GM12878 (cell line): Measurements from ENCODE around the gene RGL4. TPM values are rescaled to one million over a fixed set of nuclear protein-coding genes. Genes with fewer than 3 reads are reported as not detected.

Experiments used
- ATAC-seq: fragments of 200-7000 bp; cut with Tn5 transposase; 3 replicates; pipeline ENCODE4 v1.9.1; 2020; ENCODE audit warnings: mild to moderate bottlenecking, moderate library complexity
- BruUV-seq: library from RNA; stranded (reverse); fragments of 400-500 nt; replicated peaks from 2 replicates; lab custom pipeline; 2021; lab: Mats Ljungman, UMichigan
- CTCF ChIA-PET: fragments of 300-600 bp; sonication (Branson Sonifier 250); formaldehyde crosslinking; extraction: SDS; loops from one replicate; lab custom pipeline; 2021; ENCODE audit warnings: inconsistent platforms; lab: Yijun Ruan, JAX
- POLR2A ChIA-PET: fragments of 350-600 bp; formaldehyde crosslinking; extraction: SDS; loops from one replicate; lab custom pipeline; 2021; ENCODE audit warnings: inconsistent platforms; lab: Charles Lee
- RAD21 ChIA-PET: fragments of 300-600 bp; sonication (Branson Sonifier 250); formaldehyde crosslinking; loops from one replicate; lab custom pipeline; 2023; ENCODE audit warnings: antibody characterized with exemption; ENCODE audit not compliant: unreplicated experiment; lab: Charles Lee
- SMC1A ChIA-PET: fragments of 300-600 bp; sonication (Branson Sonifier 250); formaldehyde crosslinking; loops from one replicate; lab custom pipeline; 2023; ENCODE audit not compliant: unreplicated experiment, uncharacterized antibody; lab: Charles Lee
- DNase-seq: peaks from one replicate; pipeline ENCODE4 v3.0.0-alpha.2; 2011; ENCODE audit warnings: low read depth, low spot score
- FAIRE-seq: peaks from 3 replicates; lab custom pipeline; 2011; peaks lifted over from hg19 to GRCh38; lab: Jason Lieb, UNC
- H2AFZ ChIP-seq: 2 replicates; pipeline ENCODE4 v1.6.0; 2011; ENCODE audit warnings: low read depth, low read length, control low read depth; ENCODE audit not compliant: control insufficient read depth
- H3K27ac ChIP-seq: 2 replicates; pipeline ENCODE4 v1.5.1; 2011; ENCODE audit warnings: control low read depth; ENCODE audit not compliant: control insufficient read depth, insufficient read depth
- H3K27me3 ChIP-seq, 2 experiments: replicated peaks in 1 of 2; 2 replicates each; pipeline versions ENCODE4 v1.6.0 to v1.6.1; 2011; ENCODE audit warnings: low read length in 1 of 2; ENCODE audit not compliant: control insufficient read depth in 2 of 2, insufficient read depth in 2 of 2
- H3K36me3 ChIP-seq, 2 experiments: 2 replicates each; pipeline ENCODE4 v1.5.1; 2011; ENCODE audit warnings: low read length in 1 of 2; ENCODE audit not compliant: control insufficient read depth in 2 of 2, insufficient read depth in 2 of 2
- H3K4me1 ChIP-seq: 2 replicates; pipeline ENCODE4 v1.6.1; 2011; ENCODE audit warnings: mild to moderate bottlenecking, low read length, moderate library complexity, mixed read lengths; ENCODE audit not compliant: control insufficient read depth, insufficient read depth
- H3K4me2 ChIP-seq: 2 replicates; pipeline ENCODE4 v1.6.0; 2011; ENCODE audit warnings: control low read depth; ENCODE audit not compliant: control insufficient read depth, insufficient read depth
- H3K4me3 ChIP-seq: fragments of 200-600 bp; sonication (generic); 2 replicates; pipeline ENCODE4 v1.5.1; 2016
- H3K79me2 ChIP-seq: 2 replicates; pipeline ENCODE4 v1.6.0; 2011; ENCODE audit warnings: low read length; ENCODE audit not compliant: control insufficient read depth, insufficient read depth
- H3K9ac ChIP-seq: 2 replicates; pipeline ENCODE4 v1.8.0; 2011; ENCODE audit warnings: low read length, control low read depth, mixed read lengths; ENCODE audit not compliant: control insufficient read depth, insufficient read depth
- H3K9me3 ChIP-seq: replicated peaks from 3 replicates; pipeline ENCODE4 v1.5.1; 2011; ENCODE audit warnings: mild to moderate bottlenecking, low read length; ENCODE audit not compliant: control insufficient read depth, insufficient read depth
- H4K20me1 ChIP-seq: 2 replicates; pipeline ENCODE4 v1.6.0; 2011; ENCODE audit not compliant: control insufficient read depth, insufficient read depth
- GABPA ChIP-seq: IDR thresholded peaks from 2 replicates; pipeline ENCODE4 v1.6.1; 2014; ENCODE audit warnings: antibody characterized with exemption, low read depth, mild to moderate bottlenecking, inconsistent platforms
- WGBS: methylation state at CpG from one replicate; pipeline ENCODE4 v1.1.6; 2016; ENCODE audit warnings: low lambda C conversion rate; ENCODE audit not compliant: insufficient replicate concordance, insufficient coverage; ENCODE audit errors: missing lambda C conversion rate; 5-methylcytosine and 5-hydroxymethylcytosine counted together
- in situ Hi-C: fragments of 300-500 bp; cut with MboI; formaldehyde crosslinking; loops from 9 replicates; pipeline ENCODE4 v1.14.3; 2018; ENCODE audit warnings: mixed read lengths
- intact Hi-C: fragments of 100-400 bp; cut with micrococcal nuclease; formaldehyde crosslinking; loops from one replicate; pipeline ENCODE4 v1.14.2; 2022; ENCODE audit not compliant: unreplicated experiment
- polyA plus RNA-seq, 11 experiments: library from polyadenylated mRNA; depleted of rRNA in 4 of 11; unstranded in 6 of 11; stranded (reverse) in 5 of 11; fragments of >200 nt; fragmentation: Nextera tagmentation in 4 of 11; fragmentation: Illumina TruSeq in 1 of 11; extraction: Ambion mirVana in 4 of 11; extraction: Trizol in 1 of 11; gene quantifications; 1 replicate in 1 of 11; 2 replicates in 10 of 11; pipeline versions ENCODE4 v1.2.1 to v1.2.3, GENCODE V29; 2011 to 2016; ENCODE audit warnings: inconsistent platforms in 2 of 11, missing spikeins in 2 of 11, low read depth in 1 of 11
- total RNA-seq, 4 experiments: library from RNA; depleted of rRNA in 3 of 4; stranded (reverse); fragments of >200 nt in 3 of 4; fragmentation: Illumina TruSeq in 1 of 4; extraction: Trizol in 1 of 4; gene quantifications; 2 replicates each; pipeline versions ENCODE4 v1.2.1 to v1.2.3, GENCODE V29; 2013 to 2021
- TF ChIP-seq, protein P1 (sequence below): IDR thresholded peaks from 2 replicates; pipeline ENCODE4 v1.6.1; 2012; ENCODE audit warnings: low read depth, low read length, improper control_type of control experiment
- TF ChIP-seq, protein P2 (sequence below): fragments of 450-650 bp; IDR thresholded peaks from 2 replicates; pipeline ENCODE4 v1.6.1; 2016; ENCODE audit warnings: mild to moderate bottlenecking, moderate library complexity, borderline replicate concordance

The RGL4 gene
- total and polyA plus RNA-seq, 10 of the 15 experiments (the other 5 are each of a cell fraction or from before 2014, with no cell fraction given), result 1.4 to 9.0 (median 2.0) TPM; not detected in 1

- Histone ChIP-seq H3K27me3 (no peaks in the 10 kb centered on the region), H3K9me3 (no peaks in the 10 kb centered on the region), H3K9ac (no peak overlapping the region), H3K27ac (no peak overlapping the region), H4K20me1 (no peaks in the 10 kb centered on the region), H3K4me1 (peaks cover 15% of the 10 kb centered on the region), H3K4me2 (no peak overlapping the region), H2AFZ (no peak overlapping the region), H3K36me3 (peaks cover 16 to 21% of the 10 kb centered on the region in 2 experiments), H3K4me3 (no peak overlapping the region), H3K79me2 (no peaks in the 10 kb centered on the region)
- FAIRE-seq, result no peak
- no peak for ATAC-seq
- intact Hi-C loops, result no loop called here
- ChIA-PET SMC1A (no interaction called here), POLR2A (no interaction called here), RAD21 (no interaction called here), CTCF (interaction anchor here (0.6 kb wide), 1 partner anchor 39 kb away, joined by 3 read pairs; no protein-coding TSS in a partner anchor)
- TF ChIP-seq, protein P1, sequence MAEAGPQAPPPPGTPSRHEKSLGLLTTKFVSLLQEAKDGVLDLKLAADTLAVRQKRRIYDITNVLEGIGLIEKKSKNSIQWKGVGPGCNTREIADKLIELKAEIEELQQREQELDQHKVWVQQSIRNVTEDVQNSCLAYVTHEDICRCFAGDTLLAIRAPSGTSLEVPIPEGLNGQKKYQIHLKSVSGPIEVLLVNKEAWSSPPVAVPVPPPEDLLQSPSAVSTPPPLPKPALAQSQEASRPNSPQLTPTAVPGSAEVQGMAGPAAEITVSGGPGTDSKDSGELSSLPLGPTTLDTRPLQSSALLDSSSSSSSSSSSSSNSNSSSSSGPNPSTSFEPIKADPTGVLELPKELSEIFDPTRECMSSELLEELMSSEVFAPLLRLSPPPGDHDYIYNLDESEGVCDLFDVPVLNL, result no peak
- TF ChIP-seq, protein P2, sequence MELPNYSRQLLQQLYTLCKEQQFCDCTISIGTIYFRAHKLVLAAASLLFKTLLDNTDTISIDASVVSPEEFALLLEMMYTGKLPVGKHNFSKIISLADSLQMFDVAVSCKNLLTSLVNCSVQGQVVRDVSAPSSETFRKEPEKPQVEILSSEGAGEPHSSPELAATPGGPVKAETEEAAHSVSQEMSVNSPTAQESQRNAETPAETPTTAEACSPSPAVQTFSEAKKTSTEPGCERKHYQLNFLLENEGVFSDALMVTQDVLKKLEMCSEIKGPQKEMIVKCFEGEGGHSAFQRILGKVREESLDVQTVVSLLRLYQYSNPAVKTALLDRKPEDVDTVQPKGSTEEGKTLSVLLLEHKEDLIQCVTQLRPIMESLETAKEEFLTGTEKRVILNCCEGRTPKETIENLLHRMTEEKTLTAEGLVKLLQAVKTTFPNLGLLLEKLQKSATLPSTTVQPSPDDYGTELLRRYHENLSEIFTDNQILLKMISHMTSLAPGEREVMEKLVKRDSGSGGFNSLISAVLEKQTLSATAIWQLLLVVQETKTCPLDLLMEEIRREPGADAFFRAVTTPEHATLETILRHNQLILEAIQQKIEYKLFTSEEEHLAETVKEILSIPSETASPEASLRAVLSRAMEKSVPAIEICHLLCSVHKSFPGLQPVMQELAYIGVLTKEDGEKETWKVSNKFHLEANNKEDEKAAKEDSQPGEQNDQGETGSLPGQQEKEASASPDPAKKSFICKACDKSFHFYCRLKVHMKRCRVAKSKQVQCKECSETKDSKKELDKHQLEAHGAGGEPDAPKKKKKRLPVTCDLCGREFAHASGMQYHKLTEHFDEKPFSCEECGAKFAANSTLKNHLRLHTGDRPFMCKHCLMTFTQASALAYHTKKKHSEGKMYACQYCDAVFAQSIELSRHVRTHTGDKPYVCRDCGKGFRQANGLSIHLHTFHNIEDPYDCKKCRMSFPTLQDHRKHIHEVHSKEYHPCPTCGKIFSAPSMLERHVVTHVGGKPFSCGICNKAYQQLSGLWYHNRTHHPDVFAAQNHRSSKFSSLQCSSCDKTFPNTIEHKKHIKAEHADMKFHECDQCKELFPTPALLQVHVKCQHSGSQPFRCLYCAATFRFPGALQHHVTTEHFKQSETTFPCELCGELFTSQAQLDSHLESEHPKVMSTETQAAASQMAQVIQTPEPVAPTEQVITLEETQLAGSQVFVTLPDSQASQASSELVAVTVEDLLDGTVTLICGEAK, result no peak
- TF ChIP-seq GABPA, result no peak
- 96% methylated on average over 4 of the region's 4 CpGs for WGBS
- in situ Hi-C loops, result no loop called here
- no peak for DNase-seq
- no TSS peak for BruUV-seq
Measured at GRCh38 chr22:23698094-23698493, 7.3 kb downstream of the RGL4 start.
